ENCODE data around the gene HIGD1B.

DNA sequence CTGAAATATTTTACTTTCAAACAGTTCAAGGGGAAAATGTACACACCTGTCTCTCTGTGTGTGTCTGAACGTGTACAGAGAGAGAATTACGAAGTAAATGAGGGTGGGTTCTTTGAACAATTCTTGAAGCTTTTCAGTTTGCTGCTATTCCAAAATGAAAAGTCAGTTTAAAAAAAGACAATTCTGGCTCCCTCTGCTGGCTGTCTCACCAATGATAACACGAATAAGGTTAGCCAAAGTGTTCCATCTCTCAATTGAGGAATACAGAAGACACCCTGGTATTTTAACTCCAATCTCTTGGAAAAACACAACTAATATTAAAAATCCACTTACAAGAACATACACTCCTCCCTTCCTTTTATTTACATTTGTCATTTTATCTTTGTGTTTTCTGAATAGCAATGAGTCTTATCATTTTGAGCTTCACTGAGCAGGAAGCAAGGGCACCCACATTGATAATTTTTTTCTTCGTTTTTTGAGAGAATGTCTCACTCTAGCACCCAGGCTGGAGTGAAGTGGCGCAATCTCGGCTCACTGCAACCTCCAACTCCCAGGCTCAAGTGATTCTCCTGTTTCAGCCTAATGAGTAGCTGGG, 31.0 kb downstream of the HIGD1B start:
- TF ChIP-seq, protein P1, sequence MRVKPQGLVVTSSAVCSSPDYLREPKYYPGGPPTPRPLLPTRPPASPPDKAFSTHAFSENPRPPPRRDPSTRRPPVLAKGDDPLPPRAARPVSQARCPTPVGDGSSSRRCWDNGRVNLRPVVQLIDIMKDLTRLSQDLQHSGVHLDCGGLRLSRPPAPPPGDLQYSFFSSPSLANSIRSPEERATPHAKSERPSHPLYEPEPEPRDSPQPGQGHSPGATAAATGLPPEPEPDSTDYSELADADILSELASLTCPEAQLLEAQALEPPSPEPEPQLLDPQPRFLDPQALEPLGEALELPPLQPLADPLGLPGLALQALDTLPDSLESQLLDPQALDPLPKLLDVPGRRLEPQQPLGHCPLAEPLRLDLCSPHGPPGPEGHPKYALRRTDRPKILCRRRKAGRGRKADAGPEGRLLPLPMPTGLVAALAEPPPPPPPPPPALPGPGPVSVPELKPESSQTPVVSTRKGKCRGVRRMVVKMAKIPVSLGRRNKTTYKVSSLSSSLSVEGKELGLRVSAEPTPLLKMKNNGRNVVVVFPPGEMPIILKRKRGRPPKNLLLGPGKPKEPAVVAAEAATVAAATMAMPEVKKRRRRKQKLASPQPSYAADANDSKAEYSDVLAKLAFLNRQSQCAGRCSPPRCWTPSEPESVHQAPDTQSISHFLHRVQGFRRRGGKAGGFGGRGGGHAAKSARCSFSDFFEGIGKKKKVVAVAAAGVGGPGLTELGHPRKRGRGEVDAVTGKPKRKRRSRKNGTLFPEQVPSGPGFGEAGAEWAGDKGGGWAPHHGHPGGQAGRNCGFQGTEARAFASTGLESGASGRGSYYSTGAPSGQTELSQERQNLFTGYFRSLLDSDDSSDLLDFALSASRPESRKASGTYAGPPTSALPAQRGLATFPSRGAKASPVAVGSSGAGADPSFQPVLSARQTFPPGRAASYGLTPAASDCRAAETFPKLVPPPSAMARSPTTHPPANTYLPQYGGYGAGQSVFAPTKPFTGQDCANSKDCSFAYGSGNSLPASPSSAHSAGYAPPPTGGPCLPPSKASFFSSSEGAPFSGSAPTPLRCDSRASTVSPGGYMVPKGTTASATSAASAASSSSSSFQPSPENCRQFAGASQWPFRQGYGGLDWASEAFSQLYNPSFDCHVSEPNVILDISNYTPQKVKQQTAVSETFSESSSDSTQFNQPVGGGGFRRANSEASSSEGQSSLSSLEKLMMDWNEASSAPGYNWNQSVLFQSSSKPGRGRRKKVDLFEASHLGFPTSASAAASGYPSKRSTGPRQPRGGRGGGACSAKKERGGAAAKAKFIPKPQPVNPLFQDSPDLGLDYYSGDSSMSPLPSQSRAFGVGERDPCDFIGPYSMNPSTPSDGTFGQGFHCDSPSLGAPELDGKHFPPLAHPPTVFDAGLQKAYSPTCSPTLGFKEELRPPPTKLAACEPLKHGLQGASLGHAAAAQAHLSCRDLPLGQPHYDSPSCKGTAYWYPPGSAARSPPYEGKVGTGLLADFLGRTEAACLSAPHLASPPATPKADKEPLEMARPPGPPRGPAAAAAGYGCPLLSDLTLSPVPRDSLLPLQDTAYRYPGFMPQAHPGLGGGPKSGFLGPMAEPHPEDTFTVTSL (CRISPR knock-in tag; IDR thresholded peaks at IDR 0.05; ENCODE audit: borderline replicate concordance): no peak
- TF ChIP-seq, protein P2, sequence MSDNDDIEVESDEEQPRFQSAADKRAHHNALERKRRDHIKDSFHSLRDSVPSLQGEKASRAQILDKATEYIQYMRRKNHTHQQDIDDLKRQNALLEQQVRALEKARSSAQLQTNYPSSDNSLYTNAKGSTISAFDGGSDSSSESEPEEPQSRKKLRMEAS (IDR thresholded peaks at IDR 0.05): no peak
- TF ChIP-seq ZNF24 (IDR thresholded peaks at IDR 0.05) (no peak), STAT6 (CRISPR knock-in tag; IDR thresholded peaks at IDR 0.05; ENCODE audit: borderline replicate concordance) (no peak), MAFK (conservative IDR thresholded peaks at IDR 0.05 in 1 of 2, IDR thresholded peaks at IDR 0.05 in 1 of 2; ENCODE audit: low read length in 2 of 2) (no peak), PPARG (CRISPR knock-in tag; conservative IDR thresholded peaks at IDR 0.05) (no peak), HNRNPK (IDR thresholded peaks at IDR 0.05; ENCODE audit: low read depth, low read length, poor library complexity, severe bottlenecking) (no peak)
- TF ChIP-seq, protein P3, sequence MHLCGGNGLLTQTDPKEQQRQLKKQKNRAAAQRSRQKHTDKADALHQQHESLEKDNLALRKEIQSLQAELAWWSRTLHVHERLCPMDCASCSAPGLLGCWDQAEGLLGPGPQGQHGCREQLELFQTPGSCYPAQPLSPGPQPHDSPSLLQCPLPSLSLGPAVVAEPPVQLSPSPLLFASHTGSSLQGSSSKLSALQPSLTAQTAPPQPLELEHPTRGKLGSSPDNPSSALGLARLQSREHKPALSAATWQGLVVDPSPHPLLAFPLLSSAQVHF (CRISPR knock-in tag; IDR thresholded peaks at IDR 0.05): no peak
- TF ChIP-seq, protein P4, sequence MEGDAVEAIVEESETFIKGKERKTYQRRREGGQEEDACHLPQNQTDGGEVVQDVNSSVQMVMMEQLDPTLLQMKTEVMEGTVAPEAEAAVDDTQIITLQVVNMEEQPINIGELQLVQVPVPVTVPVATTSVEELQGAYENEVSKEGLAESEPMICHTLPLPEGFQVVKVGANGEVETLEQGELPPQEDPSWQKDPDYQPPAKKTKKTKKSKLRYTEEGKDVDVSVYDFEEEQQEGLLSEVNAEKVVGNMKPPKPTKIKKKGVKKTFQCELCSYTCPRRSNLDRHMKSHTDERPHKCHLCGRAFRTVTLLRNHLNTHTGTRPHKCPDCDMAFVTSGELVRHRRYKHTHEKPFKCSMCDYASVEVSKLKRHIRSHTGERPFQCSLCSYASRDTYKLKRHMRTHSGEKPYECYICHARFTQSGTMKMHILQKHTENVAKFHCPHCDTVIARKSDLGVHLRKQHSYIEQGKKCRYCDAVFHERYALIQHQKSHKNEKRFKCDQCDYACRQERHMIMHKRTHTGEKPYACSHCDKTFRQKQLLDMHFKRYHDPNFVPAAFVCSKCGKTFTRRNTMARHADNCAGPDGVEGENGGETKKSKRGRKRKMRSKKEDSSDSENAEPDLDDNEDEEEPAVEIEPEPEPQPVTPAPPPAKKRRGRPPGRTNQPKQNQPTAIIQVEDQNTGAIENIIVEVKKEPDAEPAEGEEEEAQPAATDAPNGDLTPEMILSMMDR (CRISPR knock-in tag; IDR thresholded peaks at IDR 0.05): peak; percentile 65

Measured in HepG2 (cell line).